Activated gamma-delta T cell treated with Interleukin-2 at 50 U/mL for 16 hours (primary cell): ENCODE data around the gene SPIC.

Experiments
- DNase-seq: peaks from one replicate; pipeline ENCODE4 v3.0.0-alpha.2; 2020

SPIC gene

GRCh38 chr12:101536069-101536674 is 61.0 kb downstream of the SPIC start:
- no peak for DNase-seq
